Pancreas (tissue), 10 donors: Measurements from ENCODE around the gene PGLYRP1. TPM values are rescaled to one million over a fixed set of nuclear protein-coding genes. Genes with fewer than 3 reads are reported as not detected.

Source experiments
- ATAC-seq, 4 donors: fragments of 200-7000 bp; cut with Tn5 transposase; one replicate each; pipeline versions ENCODE4 v1.8.0 to v1.9.1; 2020; ENCODE audit warnings: mild to moderate bottlenecking in 4 of 4, moderate library complexity in 4 of 4
- DNase-seq, 6 donors: peaks; one replicate each; pipeline ENCODE4 v3.0.0-alpha.2; 2020
- FAIRE-seq: peaks from 2 replicates; lab custom pipeline; 2012; peaks lifted over from hg19 to GRCh38; lab: Jason Lieb, UNC
- H3K27ac ChIP-seq, 4 donors: fragments of 200-600 bp; sonication (generic); 1 replicate in 3 of 4; 2 replicates in 1 of 4; pipeline versions ENCODE4 v1.5.0 to v1.8.0; 2020
- H3K27me3 ChIP-seq, 4 donors: fragments of 200-600 bp; one replicate each; pipeline ENCODE4 v1.8.0; 2021
- H3K36me3 ChIP-seq, 3 donors: fragments of 200-600 bp; sonication (generic) in 1 of 3; one replicate each; pipeline versions ENCODE4 v1.5.0 to v1.8.0; 2020 to 2021
- H3K4me1 ChIP-seq, 3 donors: fragments of 200-600 bp; one replicate each; pipeline ENCODE4 v1.8.0; 2021
- H3K4me3 ChIP-seq, 4 donors: fragments of 200-600 bp; sonication (generic) in 2 of 4; one replicate each; pipeline versions ENCODE4 v1.5.0 to v1.8.0; 2020 to 2021
- H3K9me3 ChIP-seq, 4 donors: fragments of 200-600 bp; one replicate each; pipeline ENCODE4 v1.8.0; 2021
- CTCF ChIP-seq, 4 donors: fragments of 200-600 bp; sonication (generic) in 3 of 4; IDR thresholded peaks; one replicate each; pipeline versions ENCODE4 v1.5.0 to v1.8.0; 2021; ENCODE audit warnings: antibody characterized with exemption in 4 of 4
- WGBS, 2 donors: extraction: QIAGEN DNeasy Blood & Tissue Kit; methylation state at CpG; one replicate each; pipeline ENCODE4 v1.1.7; 2013; 5-methylcytosine and 5-hydroxymethylcytosine counted together
- intact Hi-C, 3 donors: fragments of 100-400 bp; cut with DNase I; formaldehyde crosslinking; loops; one replicate each; pipeline versions ENCODE4 v1.11.1 to v1.14.2; 2022
- polyA plus RNA-seq, 2 donors: library from polyadenylated mRNA; stranded (reverse); fragments of 200-250 nt; gene quantifications; one replicate each; pipeline ENCODE4 v1.2.3, GENCODE V29; 2013
- total RNA-seq, 6 donors: library from RNA; stranded (reverse); fragmentation: NEBNext Ultra II Directional in 4 of 6; extraction: Animal tissue kit (Norgen Biotek cat#: 25700) in 4 of 6; gene quantifications; one replicate each; pipeline versions ENCODE4 v1.2.1 to v1.2.4, GENCODE V29; 2021 to 2023
- donor health status: healthy with polysubstance abuse.
- donor health status: DM: no; HTN: no; CAD: no; lungs with moderate emphysema.
- donor health status: DM: no; HTN: no; CAD: no.
- donor health status: control.
- donor health status: control.
- donor health status: Bipolar disorder and iron deficiency.
- donor health status: DM: yes; HTN: yes; CAD: no.
- donor health status: DM: no; HTN: no; CAD: no.
- donor health status: DM: no; HTN: no; CAD: no.
- donor health status: DM: yes; HTN: yes; CAD: no.

Gene PGLYRP1
- total and polyA plus RNA-seq, 8 donors = 0.20 TPM; not detected in 7

DNA sequence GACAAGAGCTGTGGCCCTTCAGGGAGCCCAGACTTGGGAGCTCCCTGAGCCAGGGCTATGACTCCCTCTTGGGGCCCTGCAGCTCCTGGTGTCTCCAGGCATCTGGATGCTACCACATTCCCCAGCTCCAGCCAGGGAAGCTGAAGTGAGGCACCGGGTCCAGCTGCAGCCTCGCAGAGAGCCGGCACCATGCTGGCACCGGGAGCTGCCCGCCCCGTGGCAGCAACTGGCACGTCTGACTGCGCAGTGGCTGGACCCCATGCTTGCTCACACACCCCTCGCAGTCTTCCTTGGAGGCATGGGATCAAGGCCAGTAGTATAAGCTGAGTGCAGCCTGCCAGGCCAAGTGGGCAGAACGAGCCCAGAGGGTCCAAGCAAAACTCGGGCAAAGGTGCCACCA, 10.5 kb upstream of the PGLYRP1 start:
- intact Hi-C loops = no loop called here
- H3K27me3 ChIP-seq = no peaks in the 10 kb centered on the region
- no peak for TF ChIP-seq CTCF (IDR thresholded peaks at IDR 0.05)
- H3K4me3 ChIP-seq = no peak overlapping the region
- H3K9me3 ChIP-seq = no peaks in the 10 kb centered on the region
- H3K4me1 ChIP-seq = no peaks in the 10 kb centered on the region
- H3K36me3 ChIP-seq = no peaks in the 10 kb centered on the region
- no peak for ATAC-seq
- no peak overlapping the region for H3K27ac ChIP-seq
- 76 to 87% methylated on average over 11 of the region's 11 CpGs for WGBS, 2 donors
- no peak for FAIRE-seq
- DNase-seq = no peak

DNA sequence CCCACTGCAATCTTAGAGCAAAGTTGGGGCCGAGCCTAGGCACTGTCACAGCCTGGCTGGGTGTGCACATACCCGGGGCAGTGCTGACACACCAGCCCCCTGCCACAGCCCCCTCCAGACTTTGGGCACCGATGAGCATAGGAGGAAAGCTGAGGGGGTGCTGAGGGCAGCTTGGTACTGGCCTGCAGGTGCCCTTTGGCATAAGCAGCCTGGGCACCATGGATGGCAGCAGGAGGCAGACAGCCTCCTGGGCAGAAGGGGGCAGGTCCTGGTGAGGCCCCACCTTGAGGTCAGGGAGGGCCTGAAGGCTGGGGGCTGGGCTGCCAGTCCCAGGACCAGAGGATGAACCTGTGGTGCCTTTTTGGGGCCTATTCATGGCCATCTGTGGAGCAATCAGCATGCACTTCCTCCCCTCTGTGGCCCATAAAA, 9.8 kb upstream of the PGLYRP1 start:
- intact Hi-C loops = no loop called here
- no peak overlapping the region for H3K27ac ChIP-seq
- H3K27me3 ChIP-seq = no peaks in the 10 kb centered on the region
- TF ChIP-seq CTCF (IDR thresholded peaks at IDR 0.05) = no peak
- WGBS, 2 donors = 54 to 88% methylated on average over 3 of the region's 3 CpGs
- no peak overlapping the region for H3K4me3 ChIP-seq
- DNase-seq (no peak), FAIRE-seq (no peak), ATAC-seq (no peak)
- H3K9me3 ChIP-seq = no peaks in the 10 kb centered on the region
- no peaks in the 10 kb centered on the region for H3K36me3 ChIP-seq
- H3K4me1 ChIP-seq = no peaks in the 10 kb centered on the region

DNA sequence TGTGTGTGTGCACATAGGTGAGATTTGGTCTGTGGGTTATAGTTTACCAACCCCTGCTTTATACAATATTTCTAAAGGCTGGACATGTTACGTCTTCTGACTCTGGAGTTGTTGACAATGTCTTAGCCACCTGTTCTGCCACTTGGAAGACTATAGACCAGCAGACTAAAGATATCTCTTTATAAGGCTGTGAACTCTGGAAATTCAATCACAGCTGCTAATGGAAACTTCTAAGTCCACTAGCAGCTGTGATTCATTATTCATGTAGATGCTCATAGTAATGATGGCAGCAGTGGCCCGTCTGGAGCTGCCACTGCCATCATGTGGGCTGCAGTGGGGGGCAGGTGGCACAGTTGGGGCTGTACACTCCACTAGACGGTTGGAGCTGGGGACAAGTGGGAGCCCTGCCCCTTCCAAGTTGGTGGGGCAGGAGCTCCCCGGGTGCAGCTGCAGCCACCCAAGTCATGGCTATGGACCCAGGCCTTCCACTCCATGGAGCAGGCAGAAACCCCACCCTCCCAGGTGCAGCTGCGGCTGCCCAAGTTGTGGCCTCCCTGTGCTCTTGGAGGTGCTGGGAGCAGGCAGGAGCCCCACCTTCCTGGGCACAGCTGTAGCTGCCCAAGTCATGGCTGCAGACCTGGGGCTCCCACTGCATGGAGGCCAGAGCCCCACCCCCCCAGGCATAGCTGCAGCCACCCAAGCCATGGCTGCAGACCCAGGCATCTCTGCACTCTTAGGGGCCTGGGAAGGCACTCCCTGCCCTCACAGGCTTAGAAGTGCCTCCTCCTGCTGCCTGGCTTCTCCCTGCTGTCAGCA, 9.1 kb upstream of the PGLYRP1 start:
- Histone ChIP-seq H3K4me3 (no peak overlapping the region), H3K27ac (no peak overlapping the region), H3K27me3 (no peaks in the 10 kb centered on the region), H3K9me3 (no peaks in the 10 kb centered on the region), H3K4me1 (no peaks in the 10 kb centered on the region), H3K36me3 (no peaks in the 10 kb centered on the region)
- intact Hi-C loops = no loop called here
- DNase-seq (no peak), ATAC-seq (no peak), FAIRE-seq (no peak)
- WGBS, 2 donors = 62 to 77% methylated on average over 5 of the region's 5 CpGs
- no peak for TF ChIP-seq CTCF (IDR thresholded peaks at IDR 0.05)

DNA sequence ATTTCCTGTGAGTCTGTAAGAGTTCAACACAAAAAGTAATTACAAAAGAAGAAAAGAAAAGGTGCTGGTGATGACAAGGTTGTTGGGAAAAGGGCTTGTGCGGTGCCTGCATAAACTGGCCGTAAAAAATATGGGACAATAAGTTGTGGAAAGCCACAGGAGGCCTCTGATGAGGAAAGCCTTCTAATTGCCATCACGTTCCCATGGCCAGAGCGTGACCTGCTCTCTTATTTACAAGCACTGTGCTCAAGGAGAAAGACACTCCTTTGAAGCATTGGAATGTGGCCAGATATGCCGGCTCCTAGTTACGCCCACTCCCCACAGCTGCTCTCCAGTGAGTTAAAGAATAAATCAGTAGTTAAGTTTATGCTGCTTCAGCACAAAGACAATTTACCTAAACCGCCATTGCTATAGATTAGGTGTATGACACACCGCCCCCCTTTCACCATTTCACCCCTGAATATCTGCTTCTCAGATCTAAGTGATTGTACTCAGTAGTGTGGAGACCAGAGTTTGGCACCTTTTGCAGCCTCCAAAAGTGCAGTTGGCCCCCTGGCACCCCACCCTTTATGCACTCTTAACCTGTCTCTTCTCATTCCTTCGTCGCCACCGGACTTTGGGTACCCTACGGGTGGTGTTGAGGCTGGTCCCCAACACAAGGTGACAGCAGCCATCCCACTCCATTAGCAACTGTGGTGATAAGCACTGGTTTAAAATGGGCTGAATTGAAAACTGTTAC, 8.1 kb upstream of the PGLYRP1 start:
- Histone ChIP-seq H3K27me3 (peaks cover 0 to under 1% (median 0%) of the 10 kb centered on the region in 4 donors), H3K9me3 (no peaks in the 10 kb centered on the region), H3K4me3 (no peak overlapping the region), H3K27ac (no peak overlapping the region), H3K4me1 (no peaks in the 10 kb centered on the region), H3K36me3 (no peaks in the 10 kb centered on the region)
- FAIRE-seq (no peak), ATAC-seq (no peak), DNase-seq (no peak)
- 55% methylated on average over 12 of the region's 12 CpGs for WGBS, 2 donors
- no peak for TF ChIP-seq CTCF (IDR thresholded peaks at IDR 0.05)
- intact Hi-C loops = no loop called here
